Ishikawa (cell line): ENCODE results near the gene AGAP1.

Experiments
- CEBPB ChIP-seq: IDR thresholded peaks from 2 replicates; pipeline ENCODE4 v1.6.1; 2012
- CREB1 ChIP-seq: IDR thresholded peaks from 2 replicates; pipeline ENCODE4 v1.6.1; 2012; ENCODE audit warnings: low read depth
- EGR1 ChIP-seq: IDR thresholded peaks from 2 replicates; pipeline ENCODE4 v1.6.1; 2012
- EP300 ChIP-seq: IDR thresholded peaks from 2 replicates; pipeline ENCODE4 v1.6.1; 2012; ENCODE audit warnings: borderline replicate concordance
- FOXM1 ChIP-seq: IDR thresholded peaks from 2 replicates; pipeline ENCODE4 v1.6.1; 2012; ENCODE audit warnings: low read depth, borderline replicate concordance
- MAX ChIP-seq: IDR thresholded peaks from 2 replicates; pipeline ENCODE4 v1.6.1; 2012
- NFIC ChIP-seq: IDR thresholded peaks from 2 replicates; pipeline ENCODE4 v1.6.1; 2012
- RAD21 ChIP-seq: IDR thresholded peaks from 2 replicates; pipeline ENCODE4 v1.6.1; 2012; ENCODE audit warnings: low read depth
- REST ChIP-seq: IDR thresholded peaks from 2 replicates; pipeline ENCODE4 v1.6.1; 2012; ENCODE audit warnings: low read depth, mild to moderate bottlenecking
- TAF1 ChIP-seq: IDR thresholded peaks from 2 replicates; pipeline ENCODE4 v1.6.1; 2012; ENCODE audit warnings: low read depth, mild to moderate bottlenecking
- TCF12 ChIP-seq: IDR thresholded peaks from 2 replicates; pipeline ENCODE4 v1.6.1; 2012; ENCODE audit warnings: low read depth
- TEAD4 ChIP-seq: IDR thresholded peaks from 2 replicates; pipeline ENCODE4 v1.6.1; 2012
- USF1 ChIP-seq: IDR thresholded peaks from 2 replicates; pipeline ENCODE4 v1.6.1; 2012
- YY1 ChIP-seq: IDR thresholded peaks from 2 replicates; pipeline ENCODE4 v1.6.1; 2012; ENCODE audit warnings: low read depth
- ZBTB7A ChIP-seq: IDR thresholded peaks from 2 replicates; pipeline ENCODE4 v1.6.1; 2012; ENCODE audit warnings: low read depth

The AGAP1 gene

GRCh38 chr2:235856151-235856854, 362.5 kb downstream of the AGAP1 start:
- TF ChIP-seq CREB1 (no peak), MAX (no peak), TAF1 (no peak), CEBPB (no peak), EGR1 (no peak), EP300 (no peak), YY1 (no peak), FOXM1 (no peak), NFIC (no peak), RAD21 (no peak), TCF12 (no peak), TEAD4 (no peak), ZBTB7A (no peak), REST (no peak), USF1 (no peak)

- TF ChIP-seq TAF1, result no peak
- TF ChIP-seq ZBTB7A, result no peak
- TF ChIP-seq TEAD4, result no peak
- TF ChIP-seq CREB1, result no peak
- no peak for TF ChIP-seq CEBPB
- TF ChIP-seq EP300, result no peak
- no peak for TF ChIP-seq USF1
- no peak for TF ChIP-seq NFIC
- no peak for TF ChIP-seq YY1
- no peak for TF ChIP-seq RAD21
- no peak for TF ChIP-seq FOXM1
Observed at GRCh38 chr2:235857598-235857997, 363.8 kb downstream of the AGAP1 start.

- no peak for TF ChIP-seq CREB1
- no peak for TF ChIP-seq EGR1
- TF ChIP-seq TEAD4, result no peak
- no peak for TF ChIP-seq TAF1
- TF ChIP-seq FOXM1, result no peak
- no peak for TF ChIP-seq REST
Observed at GRCh38 chr2:235858881-235859280, 365.0 kb downstream of the AGAP1 start.

- TF ChIP-seq MAX (no peak), EP300 (no peak), ZBTB7A (no peak), EGR1 (no peak), TAF1 (no peak), TEAD4 (no peak), CEBPB (no peak), NFIC (no peak), TCF12 (no peak), FOXM1 (no peak)
Observed at GRCh38 chr2:235859651-235860050, 365.8 kb downstream of the AGAP1 start.

- no peak for TF ChIP-seq CEBPB
- no peak for TF ChIP-seq USF1
- TF ChIP-seq ZBTB7A, result no peak
- TF ChIP-seq TCF12, result no peak
- no peak for TF ChIP-seq CREB1
- TF ChIP-seq YY1, result no peak
- TF ChIP-seq EP300, result no peak
- TF ChIP-seq RAD21, result no peak
- no peak for TF ChIP-seq TEAD4
- TF ChIP-seq EGR1, result no peak
- TF ChIP-seq REST, result no peak
- TF ChIP-seq TAF1, result no peak
- TF ChIP-seq FOXM1, result no peak
- TF ChIP-seq MAX, result no peak
- no peak for TF ChIP-seq NFIC
Observed at GRCh38 chr2:235860111-235860510, 366.3 kb downstream of the AGAP1 start.
